NCI-H524 (cell line): ENCODE data around the gene CRTAC1.
A peak's percentile ranks its signal among the peaks of the same experiment; 100 is the strongest.
"Not testable (repeated sequence)": the region's sequence is repeated elsewhere in the genome, so short reads cannot be mapped to it uniquely, and the experiment has no call there.

Experiments used
- DNase-seq, 2 experiments: peaks; one replicate each; lab custom pipeline; 2025; lab: John Stamatoyannopoulos, UW

Gene CRTAC1

GRCh38 chr10:97842656-97843280 is 187.7 kb downstream of the CRTAC1 start:
- no peak for DNase-seq

GRCh38 chr10:97842114-97842513 is 188.3 kb downstream of the CRTAC1 start:
- DNase-seq: not testable (repeated sequence)

GRCh38 chr10:97841166-97841565 is 189.3 kb downstream of the CRTAC1 start:
- not testable (repeated sequence) for DNase-seq

DNA sequence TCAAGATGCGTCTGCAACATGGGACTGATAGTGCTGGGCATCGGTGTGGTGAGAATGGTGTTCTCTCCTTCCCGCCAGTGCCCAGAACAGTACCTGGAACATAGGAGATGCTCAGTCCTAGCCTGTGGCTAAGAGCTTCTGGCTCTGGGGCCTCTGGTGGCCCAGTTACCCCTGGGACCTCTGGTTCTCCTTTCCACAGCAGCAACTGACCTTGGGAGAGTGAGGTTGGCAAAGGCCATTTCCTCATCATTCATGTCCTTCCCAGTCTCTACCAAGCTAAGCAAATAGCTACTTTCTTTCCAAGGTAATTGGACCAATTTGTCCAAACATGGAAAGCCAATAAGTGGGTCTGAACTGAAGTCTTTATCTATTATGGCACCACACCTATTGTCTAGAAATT is 192.3 kb downstream of the CRTAC1 start:
- DNase-seq: no peak

- no peak for DNase-seq
Observed at GRCh38 chr10:97836446-97836845, 194.0 kb downstream of the CRTAC1 start.

- DNase-seq: peak; percentile 20 to 58
Observed at GRCh38 chr10:97831259-97831658, 199.2 kb downstream of the CRTAC1 start.

GRCh38 chr10:97830064-97830463 is 200.4 kb downstream of the CRTAC1 start:
- peak in 1 of 2 experiments; percentile 49 for DNase-seq

DNA sequence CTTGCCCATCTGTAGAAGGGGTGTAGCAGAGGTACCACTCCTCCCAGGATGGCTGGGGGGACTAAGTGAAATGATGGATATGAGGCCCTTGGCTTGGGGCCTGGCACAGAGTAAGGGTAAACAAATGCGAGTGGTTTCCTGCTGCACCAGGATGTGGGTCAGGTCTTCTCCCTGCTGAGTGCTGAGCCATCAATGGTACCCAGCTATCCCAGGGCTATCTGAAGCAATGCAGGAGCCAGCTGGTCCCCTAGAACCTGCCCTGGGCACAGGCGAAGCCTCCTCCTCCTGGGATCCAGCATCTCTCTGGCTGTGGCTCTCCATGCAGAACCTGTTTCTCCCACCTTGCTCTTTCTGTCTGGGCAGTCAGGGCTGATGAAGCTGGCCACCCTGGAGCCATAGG is 201.7 kb downstream of the CRTAC1 start:
- DNase-seq: no peak

GRCh38 chr10:97827702-97828291 is 202.6 kb downstream of the CRTAC1 start:
- DNase-seq: no peak

- no peak for DNase-seq
Observed at GRCh38 chr10:97826892-97827291, 203.5 kb downstream of the CRTAC1 start.

DNA sequence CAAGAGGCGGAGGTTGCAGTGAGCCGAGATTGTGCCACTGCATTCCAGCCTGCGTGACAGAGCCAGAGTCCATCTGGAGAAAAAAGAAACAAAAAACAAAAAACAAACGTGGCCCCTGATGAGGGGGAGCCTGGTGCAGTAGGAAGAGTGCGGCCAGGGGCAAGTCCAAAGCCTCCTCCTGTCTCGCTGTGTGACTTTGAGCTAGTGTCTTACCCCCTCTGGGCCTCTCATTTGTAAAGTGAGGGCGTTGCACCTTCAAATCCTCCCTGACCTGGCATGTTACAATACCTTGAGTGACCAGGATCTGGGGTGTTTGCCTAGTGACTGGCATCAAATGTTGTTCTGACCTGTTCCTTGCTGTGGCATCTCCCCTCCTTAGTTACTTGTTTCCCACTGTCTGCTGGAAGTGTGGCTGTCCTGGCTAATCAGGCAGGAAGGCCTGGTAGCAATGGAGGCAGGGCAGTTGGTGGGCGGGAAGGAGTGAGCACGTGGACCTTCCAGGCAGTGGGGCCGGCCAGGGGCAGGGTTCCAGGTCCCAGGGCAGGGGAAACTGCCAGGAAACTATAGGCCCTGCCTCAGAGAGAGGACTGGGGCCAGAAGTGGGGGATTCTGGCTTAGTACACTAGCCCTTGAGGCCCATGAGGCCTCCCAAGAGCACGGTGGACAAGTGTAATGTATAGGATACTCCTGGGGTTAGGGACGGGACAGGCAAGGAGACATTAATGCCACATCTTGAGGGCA is 205.2 kb downstream of the CRTAC1 start:
- DNase-seq: no peak

DNA sequence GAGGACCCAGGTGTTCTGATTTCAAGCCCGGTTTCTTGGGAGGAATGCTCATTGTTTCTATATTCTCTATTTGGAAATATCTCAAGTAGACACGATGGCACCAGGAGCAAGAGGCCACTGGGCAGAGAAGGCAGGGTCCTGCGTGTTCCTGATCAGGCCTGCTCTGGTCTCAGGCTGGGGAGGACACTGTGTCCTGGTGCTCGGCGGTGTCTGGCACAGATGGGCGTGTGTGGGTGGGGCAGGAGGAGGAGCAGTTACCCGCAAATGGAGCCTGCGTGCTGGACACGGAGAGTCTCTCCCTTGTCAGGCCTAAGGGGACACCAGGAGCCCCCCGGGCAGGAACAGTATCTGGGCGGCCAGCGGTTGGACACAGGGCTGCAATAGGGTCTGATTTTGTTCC is 206.7 kb downstream of the CRTAC1 start:
- DNase-seq: no peak

GRCh38 chr10:97822261-97822687 is 208.1 kb downstream of the CRTAC1 start:
- DNase-seq: no peak

- DNase-seq: no peak
Observed at GRCh38 chr10:97821308-97822038, 208.9 kb downstream of the CRTAC1 start.

GRCh38 chr10:97820096-97820704 is 210.2 kb downstream of the CRTAC1 start:
- no peak for DNase-seq

- no peak for DNase-seq
Observed at GRCh38 chr10:97818572-97818971, 211.8 kb downstream of the CRTAC1 start.

DNA sequence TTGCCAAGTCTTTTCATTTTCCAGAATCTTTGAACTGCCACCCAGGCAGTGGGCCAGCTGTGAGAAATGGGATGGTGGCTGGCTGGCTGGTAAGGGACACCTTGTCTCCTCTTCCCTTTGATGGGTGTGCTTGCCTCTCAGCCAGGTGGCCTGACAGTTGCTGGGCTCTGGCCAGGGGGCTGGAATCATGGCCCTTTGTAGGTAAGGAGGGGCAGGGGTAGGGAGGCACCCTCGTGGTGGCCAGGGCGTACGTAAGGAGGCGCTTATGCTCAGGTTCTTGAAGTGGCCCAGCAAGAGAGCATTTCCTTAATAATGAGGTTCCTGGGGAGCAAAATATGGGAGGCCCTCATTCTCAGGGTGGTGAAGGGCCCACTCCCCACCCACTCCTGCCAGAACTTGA is 213.8 kb downstream of the CRTAC1 start:
- DNase-seq: no peak
